Measurements from ENCODE around the gene HNRNPU. TPM values are rescaled to one million over a fixed set of nuclear protein-coding genes. Genes with fewer than 3 reads are reported as not detected.

HNRNPU gene
- polyA plus RNA-seq, 2 of the 4 experiments (the other 2 are of a cell fraction) = 449 to 529 TPM

- DNase-seq (ENCODE audit: low read depth in 1 of 2, low spot score in 1 of 2) = peak; percentile 19 to 59
- Histone ChIP-seq H3K4me2 (peak overlapping the region; percentile 53), H3K27ac (peak overlapping the region in 1 of 2 experiments; percentile 50; a peak in 2 of 6 replicates), H3K9me3 (no peaks in the 10 kb centered on the region), H3K4me3 (no peak overlapping the region), H3K4me1 (peaks cover 13% of the 10 kb centered on the region)
- 26% methylated on average over 3 of the region's 3 CpGs for WGBS (ENCODE audit: missing lambda C conversion rate)
- ChIA-PET CTCF (interaction anchor here (1.4 kb wide), 1 partner anchor 95 kb away, joined by 6 read pairs; no protein-coding TSS in a partner anchor), POLR2A (interaction anchor here (0.6 to 0.9 kb wide), 2 partner anchors 24 to 33 kb away, joined by 3 to 4 read pairs; no protein-coding TSS in a partner anchor)
- peak; percentile 71 to 84; a peak in 4 of 6 replicates for ATAC-seq
- TF ChIP-seq FOSL2 (IDR thresholded peaks at IDR 0.05) (no peak), FOSL2 (CRISPR knock-in tag; IDR thresholded peaks at IDR 0.05) (peak; percentile 47; the same call in 1 of the 2 replicates), RAD21 (conservative IDR thresholded peaks at IDR 0.05 in 1 of 2, IDR thresholded peaks at IDR 0.05 in 1 of 2) (no peak)
- no peak for FAIRE-seq
Observed at GRCh38 chr1:244896550-244896949, 32.2 kb upstream of the HNRNPU start.

GRCh38 chr1:244893836-244894235, 29.5 kb upstream of the HNRNPU start:
- TF ChIP-seq PHF8 (IDR thresholded peaks at IDR 0.05; ENCODE audit: borderline replicate concordance, low read depth) = no peak
- H3K4me3 ChIP-seq = no peak overlapping the region
- WGBS (ENCODE audit: missing lambda C conversion rate) = 85% methylated on average over 7 of the region's 7 CpGs
- no peak overlapping the region for H3K27ac ChIP-seq
- ATAC-seq (no peak), DNase-seq (ENCODE audit: low read depth in 1 of 2, low spot score in 1 of 2) (no peak), FAIRE-seq (no peak)
- H3K4me1 ChIP-seq = peaks cover 13% of the 10 kb centered on the region
- no peak overlapping the region for H3K4me2 ChIP-seq
- ChIA-PET POLR2A (no interaction called here), CTCF (interaction anchor here (0.8 to 0.9 kb wide), 3 partner anchors 8 to 148 kb away, joined by 3 to 4 read pairs (median 3); no protein-coding TSS in a partner anchor)
- no peaks in the 10 kb centered on the region for H3K9me3 ChIP-seq

- POLR2A ChIA-PET = no interaction called here
- Histone ChIP-seq H3K4me2 (no peak overlapping the region), H3K4me3 (no peak overlapping the region), H3K27ac (no peak overlapping the region), H3K4me1 (no peaks in the 10 kb centered on the region), H3K9me3 (no peaks in the 10 kb centered on the region)
- TF ChIP-seq RFX5 (IDR thresholded peaks at IDR 0.05) = no peak
- no peak for TF ChIP-seq POLR2AphosphoS2 (conservative IDR thresholded peaks at IDR 0.05; ENCODE audit: low read length)
- TF ChIP-seq PHF8 (IDR thresholded peaks at IDR 0.05; ENCODE audit: borderline replicate concordance, low read depth) = no peak
- no peak for TF ChIP-seq NPAS2 (CRISPR knock-in tag; IDR thresholded peaks at IDR 0.05; ENCODE audit: borderline replicate concordance)
- TF ChIP-seq SREBF2 (IDR thresholded peaks at IDR 0.05) = no peak
- no peak for TF ChIP-seq MAX (IDR thresholded peaks at IDR 0.05)
- TF ChIP-seq NR3C1 (IDR thresholded peaks at IDR 0.05) = no peak
- no peak for TF ChIP-seq KDM5A (IDR thresholded peaks at IDR 0.05)
- TF ChIP-seq MAZ (IDR thresholded peaks at IDR 0.05; ENCODE audit: borderline replicate concordance, low read depth, low read length) = no peak
- TF ChIP-seq E2F6 (IDR thresholded peaks at IDR 0.05; ENCODE audit: borderline replicate concordance, low read depth) = no peak
- TF ChIP-seq RARB (CRISPR knock-in tag; IDR thresholded peaks at IDR 0.05) = no peak
- no peak for TF ChIP-seq USF2 (IDR thresholded peaks at IDR 0.05)
- no peak for TF ChIP-seq SMC3 (IDR thresholded peaks at IDR 0.05)
- TF ChIP-seq ELK1 (IDR thresholded peaks at IDR 0.05; ENCODE audit: low read depth, low read length) = no peak
- TF ChIP-seq POLR2A (IDR thresholded peaks at IDR 0.05; ENCODE audit: low read length) = no peak
- no peak for TF ChIP-seq FOSB (CRISPR knock-in tag; IDR thresholded peaks at IDR 0.05)
- TF ChIP-seq EHMT2 (IDR thresholded peaks at IDR 0.05; ENCODE audit: low read depth) = no peak
- TF ChIP-seq BCL3 (IDR thresholded peaks at IDR 0.05) = no peak
- TF ChIP-seq CHD4 (IDR thresholded peaks at IDR 0.05; ENCODE audit: borderline replicate concordance) = no peak
- TF ChIP-seq RCOR1 (IDR thresholded peaks at IDR 0.05; ENCODE audit: low read depth, low read length) = no peak
- CTCF ChIA-PET = interaction anchor here (0.6 kb wide), 2 partner anchors 10 to 83 kb away, joined by 3 to 4 read pairs; no protein-coding TSS in a partner anchor
- FAIRE-seq = no peak
- DNase-seq (ENCODE audit: low read depth in 1 of 2, low spot score in 1 of 2) = no peak
- WGBS (ENCODE audit: missing lambda C conversion rate) = 90% methylated on average over 4 of the region's 4 CpGs
- no peak for ATAC-seq
Observed at GRCh38 chr1:244887281-244887680, 22.9 kb upstream of the HNRNPU start.

Measured in A549 (cell line).